ENCODE results near the gene RTN4RL1.

DNA sequence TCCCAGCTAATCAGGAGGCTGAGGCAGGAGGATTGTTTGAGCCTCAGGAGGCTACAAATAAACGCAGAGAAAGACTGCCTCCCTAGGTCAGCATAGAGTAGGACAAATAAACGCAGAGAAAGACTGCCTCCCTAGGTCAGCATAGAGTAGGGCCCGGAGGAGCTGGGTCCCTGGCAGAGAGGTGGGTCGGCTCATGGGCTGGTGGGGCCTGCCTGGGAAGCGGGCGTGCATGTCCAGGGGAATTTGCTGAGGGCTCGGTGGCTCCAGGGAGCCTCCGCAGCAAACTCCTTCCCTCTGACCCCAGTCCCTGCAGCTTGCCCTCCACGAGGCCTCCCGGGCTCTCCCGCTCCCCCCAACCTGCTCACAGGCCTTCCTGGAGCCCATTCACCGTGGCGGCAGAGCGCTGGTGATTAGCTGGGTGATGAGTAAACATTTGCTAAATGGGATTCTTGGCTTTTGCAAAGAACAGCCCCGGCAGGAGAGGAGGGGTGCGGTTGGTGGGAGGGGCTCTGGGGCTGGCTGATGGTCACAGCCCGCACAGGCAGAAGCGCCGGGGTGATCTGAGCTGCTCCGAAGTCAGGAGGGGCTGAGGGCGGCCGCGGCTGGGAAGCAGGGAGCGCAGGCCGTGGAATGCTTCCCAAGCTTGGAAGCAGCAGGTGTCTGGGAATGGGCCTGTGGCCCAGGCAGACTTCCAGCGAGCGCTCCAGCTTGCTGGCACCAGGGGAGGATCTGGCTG lies 93.1 kb downstream of the RTN4RL1 start:
- TF ChIP-seq, protein P1, sequence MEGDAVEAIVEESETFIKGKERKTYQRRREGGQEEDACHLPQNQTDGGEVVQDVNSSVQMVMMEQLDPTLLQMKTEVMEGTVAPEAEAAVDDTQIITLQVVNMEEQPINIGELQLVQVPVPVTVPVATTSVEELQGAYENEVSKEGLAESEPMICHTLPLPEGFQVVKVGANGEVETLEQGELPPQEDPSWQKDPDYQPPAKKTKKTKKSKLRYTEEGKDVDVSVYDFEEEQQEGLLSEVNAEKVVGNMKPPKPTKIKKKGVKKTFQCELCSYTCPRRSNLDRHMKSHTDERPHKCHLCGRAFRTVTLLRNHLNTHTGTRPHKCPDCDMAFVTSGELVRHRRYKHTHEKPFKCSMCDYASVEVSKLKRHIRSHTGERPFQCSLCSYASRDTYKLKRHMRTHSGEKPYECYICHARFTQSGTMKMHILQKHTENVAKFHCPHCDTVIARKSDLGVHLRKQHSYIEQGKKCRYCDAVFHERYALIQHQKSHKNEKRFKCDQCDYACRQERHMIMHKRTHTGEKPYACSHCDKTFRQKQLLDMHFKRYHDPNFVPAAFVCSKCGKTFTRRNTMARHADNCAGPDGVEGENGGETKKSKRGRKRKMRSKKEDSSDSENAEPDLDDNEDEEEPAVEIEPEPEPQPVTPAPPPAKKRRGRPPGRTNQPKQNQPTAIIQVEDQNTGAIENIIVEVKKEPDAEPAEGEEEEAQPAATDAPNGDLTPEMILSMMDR (IDR thresholded peaks at IDR 0.05; ENCODE audit: insufficient read depth, low read depth, low read length), result no peak
- peak; percentile 55 for TF ChIP-seq EZH2 (IDR thresholded peaks at IDR 0.05; ENCODE audit: insufficient read depth, low read length)

All from astrocyte (in vitro differentiated cells and primary cell).